ENCODE results near the gene CAMK1D. TPM values are rescaled to one million over a fixed set of nuclear protein-coding genes. Genes with fewer than 3 reads are reported as not detected.

Gene CAMK1D
- polyA plus RNA-seq, 1 donor (not counting 4 experiments of a cell fraction or from before 2014, with no cell fraction given), result 0.76 TPM

DNA sequence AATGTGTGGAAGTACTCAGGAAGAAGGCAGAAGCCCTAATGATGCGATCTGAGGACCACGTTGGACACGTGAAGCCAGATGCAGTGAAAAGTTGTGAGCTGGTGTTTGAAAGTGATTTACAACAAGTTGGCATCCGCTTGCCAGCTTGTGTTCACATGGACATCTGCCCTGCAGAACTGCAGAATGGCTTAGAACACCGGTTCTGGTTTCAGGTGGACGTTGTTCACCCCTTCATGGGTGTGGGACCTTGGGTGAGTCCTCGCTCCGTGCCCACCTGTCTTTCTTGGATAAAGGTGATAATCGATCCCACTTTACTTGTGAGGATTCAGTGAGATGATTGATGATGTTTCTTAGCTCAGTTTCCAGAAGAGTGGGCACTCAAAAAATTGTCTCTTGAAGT, 53.8 kb downstream of the CAMK1D start:
- DNase-seq (ENCODE audit: low read depth, low spot score) (no peak), FAIRE-seq (no peak)
- no peak overlapping the region for H2AFZ ChIP-seq (ENCODE audit: control insufficient read depth, low read length)
- H3K79me2 ChIP-seq (ENCODE audit: control insufficient read depth, insufficient read depth, low read length), result no peaks in the 10 kb centered on the region
- H4K20me1 ChIP-seq (ENCODE audit: control insufficient read depth, extremely low read depth, insufficient read depth, low read length), result no peaks in the 10 kb centered on the region
- no peak overlapping the region for H3K27ac ChIP-seq (ENCODE audit: control insufficient read depth, insufficient read depth, low read length)
- H3K4me1 ChIP-seq (ENCODE audit: control insufficient read depth, extremely low read depth, insufficient read depth, low read length), result no peaks in the 10 kb centered on the region
- no peak overlapping the region for H3K9ac ChIP-seq (ENCODE audit: control insufficient read depth, extremely low read depth, insufficient read depth, low read length)
- H3K9me3 ChIP-seq (ENCODE audit: control insufficient read depth, low read depth, low read length), result no peaks in the 10 kb centered on the region
- H3K4me3 ChIP-seq (ENCODE audit: control insufficient read depth in 2 of 3, extremely low read depth in 1 of 3, insufficient read depth in 2 of 3, low read depth in 1 of 3, low read length in 3 of 3), result no peak overlapping the region
- no peaks in the 10 kb centered on the region for H3K9me1 ChIP-seq (ENCODE audit: control insufficient read depth, extremely low read depth, insufficient read depth, low read length)
- H3K27me3 ChIP-seq (ENCODE audit: control insufficient read depth, extremely low read depth, insufficient read depth, low read length), result no peaks in the 10 kb centered on the region
- no peaks in the 10 kb centered on the region for H3K36me3 ChIP-seq (ENCODE audit: control insufficient read depth in 2 of 2, extremely low read depth in 1 of 2, insufficient read depth in 2 of 2, low read length in 2 of 2)
- no peak overlapping the region for H3K4me2 ChIP-seq (ENCODE audit: control insufficient read depth, extremely low read depth, insufficient read depth, low read depth, low read length)
- dilution Hi-C loops (cut with MboI; ENCODE audit: extremely low pct_ligation_motif_present, low sequenced_read_pairs), result no loop called here
- TF ChIP-seq EZH2 (IDR thresholded peaks at IDR 0.05; ENCODE audit: low read length), result no peak
- TF ChIP-seq, protein P1, sequence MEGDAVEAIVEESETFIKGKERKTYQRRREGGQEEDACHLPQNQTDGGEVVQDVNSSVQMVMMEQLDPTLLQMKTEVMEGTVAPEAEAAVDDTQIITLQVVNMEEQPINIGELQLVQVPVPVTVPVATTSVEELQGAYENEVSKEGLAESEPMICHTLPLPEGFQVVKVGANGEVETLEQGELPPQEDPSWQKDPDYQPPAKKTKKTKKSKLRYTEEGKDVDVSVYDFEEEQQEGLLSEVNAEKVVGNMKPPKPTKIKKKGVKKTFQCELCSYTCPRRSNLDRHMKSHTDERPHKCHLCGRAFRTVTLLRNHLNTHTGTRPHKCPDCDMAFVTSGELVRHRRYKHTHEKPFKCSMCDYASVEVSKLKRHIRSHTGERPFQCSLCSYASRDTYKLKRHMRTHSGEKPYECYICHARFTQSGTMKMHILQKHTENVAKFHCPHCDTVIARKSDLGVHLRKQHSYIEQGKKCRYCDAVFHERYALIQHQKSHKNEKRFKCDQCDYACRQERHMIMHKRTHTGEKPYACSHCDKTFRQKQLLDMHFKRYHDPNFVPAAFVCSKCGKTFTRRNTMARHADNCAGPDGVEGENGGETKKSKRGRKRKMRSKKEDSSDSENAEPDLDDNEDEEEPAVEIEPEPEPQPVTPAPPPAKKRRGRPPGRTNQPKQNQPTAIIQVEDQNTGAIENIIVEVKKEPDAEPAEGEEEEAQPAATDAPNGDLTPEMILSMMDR (optimal IDR thresholded peaks at IDR 0.05 in 1 of 3, IDR thresholded peaks at IDR 0.05 in 1 of 3, conservative IDR thresholded peaks at IDR 0.05 in 1 of 3; ENCODE audit: extremely low read depth in 1 of 3, insufficient read depth in 2 of 3, low read length in 3 of 3), result no peak

DNA sequence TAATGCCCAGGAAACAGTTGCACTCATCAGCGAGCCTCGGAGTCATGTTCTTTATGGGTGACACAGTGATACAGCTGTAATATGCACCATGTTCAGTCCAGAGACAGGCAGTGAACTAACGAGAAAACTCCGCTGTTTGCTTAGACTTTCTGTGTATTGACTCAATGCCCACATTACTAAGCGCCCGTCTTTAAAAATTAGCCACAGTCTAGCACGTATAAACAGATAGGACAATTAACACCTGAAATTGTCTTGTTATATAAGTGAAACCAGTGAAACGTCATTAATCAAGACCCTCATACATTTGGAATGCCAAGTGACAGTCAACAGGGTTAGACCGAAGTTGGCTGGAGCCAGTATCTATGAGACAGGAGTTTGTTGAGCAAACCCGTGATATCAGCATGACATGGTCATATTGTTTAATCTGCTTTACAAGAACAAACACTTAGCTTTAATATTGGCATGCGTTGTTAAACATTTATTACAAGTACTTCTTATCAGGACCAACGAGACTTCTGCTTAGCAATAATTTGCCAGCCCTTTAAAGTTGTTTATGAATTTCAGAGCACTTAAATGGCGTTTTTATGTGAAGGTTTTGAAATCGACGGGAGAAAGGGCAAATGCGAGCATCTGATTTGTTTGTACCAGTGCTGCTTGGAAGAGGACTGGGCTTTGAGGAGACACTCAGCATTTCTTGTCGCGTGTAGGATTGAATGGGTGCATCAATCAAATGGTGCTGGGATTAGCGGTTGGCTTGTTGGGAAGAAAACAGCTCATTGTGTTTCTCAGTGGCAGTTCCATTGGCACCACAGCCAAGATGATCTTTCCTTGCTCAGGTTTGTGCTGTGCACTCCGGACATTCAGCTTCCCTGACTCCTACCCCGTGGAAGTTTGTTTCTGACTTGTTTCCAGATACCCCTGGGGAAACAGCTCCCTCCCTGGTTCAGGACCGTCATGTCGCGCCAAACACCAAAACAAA, 56.3 kb downstream of the CAMK1D start:
- no peaks in the 10 kb centered on the region for H3K36me3 ChIP-seq (ENCODE audit: control insufficient read depth in 2 of 2, extremely low read depth in 1 of 2, insufficient read depth in 2 of 2, low read length in 2 of 2)
- H3K4me2 ChIP-seq (ENCODE audit: control insufficient read depth, extremely low read depth, insufficient read depth, low read depth, low read length), result no peak overlapping the region
- dilution Hi-C loops (cut with MboI; ENCODE audit: extremely low pct_ligation_motif_present, low sequenced_read_pairs), result no loop called here
- no peaks in the 10 kb centered on the region for H3K4me1 ChIP-seq (ENCODE audit: control insufficient read depth, extremely low read depth, insufficient read depth, low read length)
- H4K20me1 ChIP-seq (ENCODE audit: control insufficient read depth, extremely low read depth, insufficient read depth, low read length), result no peaks in the 10 kb centered on the region
- no peaks in the 10 kb centered on the region for H3K27me3 ChIP-seq (ENCODE audit: control insufficient read depth, extremely low read depth, insufficient read depth, low read length)
- DNase-seq (ENCODE audit: low read depth, low spot score), result no peak
- H3K79me2 ChIP-seq (ENCODE audit: control insufficient read depth, insufficient read depth, low read length), result no peaks in the 10 kb centered on the region
- H3K9ac ChIP-seq (ENCODE audit: control insufficient read depth, extremely low read depth, insufficient read depth, low read length), result no peak overlapping the region
- no peak for FAIRE-seq
- H3K27ac ChIP-seq (ENCODE audit: control insufficient read depth, insufficient read depth, low read length), result no peak overlapping the region
- TF ChIP-seq, protein P1 (optimal IDR thresholded peaks at IDR 0.05 in 1 of 3, IDR thresholded peaks at IDR 0.05 in 1 of 3, conservative IDR thresholded peaks at IDR 0.05 in 1 of 3; ENCODE audit: extremely low read depth in 1 of 3, insufficient read depth in 2 of 3, low read length in 3 of 3), result no peak
- TF ChIP-seq EZH2 (IDR thresholded peaks at IDR 0.05; ENCODE audit: low read length), result no peak
- H3K4me3 ChIP-seq (ENCODE audit: control insufficient read depth in 2 of 3, extremely low read depth in 1 of 3, insufficient read depth in 2 of 3, low read depth in 1 of 3, low read length in 3 of 3), result no peak overlapping the region
- no peaks in the 10 kb centered on the region for H3K9me3 ChIP-seq (ENCODE audit: control insufficient read depth, low read depth, low read length)
- H3K9me1 ChIP-seq (ENCODE audit: control insufficient read depth, extremely low read depth, insufficient read depth, low read length), result no peaks in the 10 kb centered on the region
- H2AFZ ChIP-seq (ENCODE audit: control insufficient read depth, low read length), result no peak overlapping the region

Data from keratinocyte (primary cell).